ENCODE measurements around the gene ANAPC16.

DNA sequence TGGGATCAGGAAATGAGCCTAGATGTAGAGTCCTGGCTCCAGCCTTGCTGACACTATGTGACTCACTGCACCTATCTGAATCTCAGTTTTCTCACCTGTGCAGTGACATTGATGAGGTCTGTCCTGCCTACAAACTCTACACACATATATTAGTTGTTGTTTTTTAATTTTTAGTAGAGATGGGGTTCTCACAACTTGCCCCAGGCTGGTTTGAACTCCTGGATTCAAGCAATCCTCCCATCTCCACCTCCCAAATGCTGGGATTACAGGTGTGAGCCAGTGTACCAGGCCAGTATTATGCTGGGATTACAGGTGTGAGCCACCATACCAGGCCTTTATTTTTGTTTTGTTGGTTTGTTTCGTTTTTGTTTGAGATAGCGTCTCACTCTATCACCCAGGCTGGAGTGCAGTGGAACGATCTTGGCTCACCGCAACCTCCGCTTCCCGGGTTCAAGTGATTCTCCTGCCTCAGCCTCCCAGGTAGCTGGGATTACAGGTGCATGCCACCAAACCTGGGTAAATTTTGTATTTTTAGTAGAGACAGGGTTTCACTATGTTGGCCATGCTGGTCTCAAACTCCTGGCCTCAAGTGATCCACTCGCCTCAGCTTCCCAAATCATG lies 46.1 kb downstream of the ANAPC16 start:
- TF ChIP-seq POLR2A (IDR thresholded peaks at IDR 0.05) (no peak), POLR2AphosphoS5 (IDR thresholded peaks at IDR 0.05; ENCODE audit: insufficient read depth in 1 of 2, low read depth in 1 of 2) (peak in 1 of 2 donors; percentile 34)
- TF ChIP-seq, protein P1, sequence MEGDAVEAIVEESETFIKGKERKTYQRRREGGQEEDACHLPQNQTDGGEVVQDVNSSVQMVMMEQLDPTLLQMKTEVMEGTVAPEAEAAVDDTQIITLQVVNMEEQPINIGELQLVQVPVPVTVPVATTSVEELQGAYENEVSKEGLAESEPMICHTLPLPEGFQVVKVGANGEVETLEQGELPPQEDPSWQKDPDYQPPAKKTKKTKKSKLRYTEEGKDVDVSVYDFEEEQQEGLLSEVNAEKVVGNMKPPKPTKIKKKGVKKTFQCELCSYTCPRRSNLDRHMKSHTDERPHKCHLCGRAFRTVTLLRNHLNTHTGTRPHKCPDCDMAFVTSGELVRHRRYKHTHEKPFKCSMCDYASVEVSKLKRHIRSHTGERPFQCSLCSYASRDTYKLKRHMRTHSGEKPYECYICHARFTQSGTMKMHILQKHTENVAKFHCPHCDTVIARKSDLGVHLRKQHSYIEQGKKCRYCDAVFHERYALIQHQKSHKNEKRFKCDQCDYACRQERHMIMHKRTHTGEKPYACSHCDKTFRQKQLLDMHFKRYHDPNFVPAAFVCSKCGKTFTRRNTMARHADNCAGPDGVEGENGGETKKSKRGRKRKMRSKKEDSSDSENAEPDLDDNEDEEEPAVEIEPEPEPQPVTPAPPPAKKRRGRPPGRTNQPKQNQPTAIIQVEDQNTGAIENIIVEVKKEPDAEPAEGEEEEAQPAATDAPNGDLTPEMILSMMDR (IDR thresholded peaks at IDR 0.05): no peak
